Epithelial cell of prostate (primary cell): ENCODE measurements around the gene RFTN1.

ENCODE experiments used
- DNase-seq: peaks from one replicate; pipeline ENCODE4 v3.0.0-alpha.2; 2011; ENCODE audit warnings: low read depth, low spot score
- H3K27ac ChIP-seq: fragments of 450-650 bp; 2 replicates; pipeline ENCODE4 v1.5.1; 2017; ENCODE audit warnings: mild to moderate bottlenecking

The RFTN1 gene

GRCh38 chr3:16442730-16443129 lies 70.8 kb downstream of the RFTN1 start:
- H3K27ac ChIP-seq, result no peak overlapping the region
- no peak for DNase-seq

GRCh38 chr3:16441371-16441875 lies 72.1 kb downstream of the RFTN1 start:
- no peak overlapping the region for H3K27ac ChIP-seq
- no peak for DNase-seq

GRCh38 chr3:16439848-16440708 lies 73.4 kb downstream of the RFTN1 start:
- H3K27ac ChIP-seq, result no peak overlapping the region
- DNase-seq, result no peak

GRCh38 chr3:16439163-16439847 lies 74.2 kb downstream of the RFTN1 start:
- no peak for DNase-seq
- H3K27ac ChIP-seq, result no peak overlapping the region

- no peak for DNase-seq
- H3K27ac ChIP-seq, result no peak overlapping the region
Observed at GRCh38 chr3:16437640-16438039, 75.9 kb downstream of the RFTN1 start.

GRCh38 chr3:16433701-16434151 lies 79.8 kb downstream of the RFTN1 start:
- no peak for DNase-seq
- no peak overlapping the region for H3K27ac ChIP-seq

- DNase-seq, result no peak
- no peak overlapping the region for H3K27ac ChIP-seq
Observed at GRCh38 chr3:16432714-16433113, 80.8 kb downstream of the RFTN1 start.

- DNase-seq, result no peak
- H3K27ac ChIP-seq, result no peak overlapping the region
Observed at GRCh38 chr3:16430717-16431630, 82.5 kb downstream of the RFTN1 start.

- DNase-seq, result no peak
- no peak overlapping the region for H3K27ac ChIP-seq
Observed at GRCh38 chr3:16429086-16429485, 84.4 kb downstream of the RFTN1 start.

- no peak overlapping the region for H3K27ac ChIP-seq
- no peak for DNase-seq
Observed at GRCh38 chr3:16428612-16429011, 84.9 kb downstream of the RFTN1 start.

GRCh38 chr3:16427103-16427965 lies 86.2 kb downstream of the RFTN1 start:
- DNase-seq, result no peak
- no peak overlapping the region for H3K27ac ChIP-seq

- no peak for DNase-seq
- no peak overlapping the region for H3K27ac ChIP-seq
Observed at GRCh38 chr3:16426665-16427064, 86.8 kb downstream of the RFTN1 start.

GRCh38 chr3:16426029-16426400 lies 87.5 kb downstream of the RFTN1 start:
- no peak overlapping the region for H3K27ac ChIP-seq
- DNase-seq, result no peak

GRCh38 chr3:16425398-16426028 lies 88.0 kb downstream of the RFTN1 start:
- H3K27ac ChIP-seq, result no peak overlapping the region
- no peak for DNase-seq

- no peak overlapping the region for H3K27ac ChIP-seq
- no peak for DNase-seq
Observed at GRCh38 chr3:16423947-16424673, 89.4 kb downstream of the RFTN1 start.

GRCh38 chr3:16423298-16423697 lies 90.2 kb downstream of the RFTN1 start:
- DNase-seq, result peak; percentile 31
- no peak overlapping the region for H3K27ac ChIP-seq

GRCh38 chr3:16419640-16420241 lies 93.8 kb downstream of the RFTN1 start:
- no peak for DNase-seq
- H3K27ac ChIP-seq, result no peak overlapping the region
